Upper lobe of right lung (tissue), 1 donor: ENCODE data around the gene IL1RL1. TPM values are rescaled to one million over a fixed set of nuclear protein-coding genes. Genes with fewer than 3 reads are reported as not detected.

Experiments used
- ATAC-seq: fragments of 200-7000 bp; cut with Tn5 transposase; one replicate; pipeline ENCODE4 v1.9.1; 2020; ENCODE audit warnings: mild to moderate bottlenecking, moderate library complexity
- DNase-seq: peaks from one replicate; pipeline ENCODE4 v3.0.0-alpha.2; 2020
- H3K27ac ChIP-seq: fragments of 200-600 bp; one replicate; pipeline ENCODE4 v1.8.0; 2022
- H3K27me3 ChIP-seq: fragments of 200-600 bp; one replicate; pipeline ENCODE4 v1.8.0; 2022; ENCODE audit warnings: mild to moderate bottlenecking
- H3K36me3 ChIP-seq: fragments of 200-600 bp; one replicate; pipeline ENCODE4 v1.8.0; 2022
- H3K4me1 ChIP-seq: fragments of 200-600 bp; one replicate; pipeline ENCODE4 v1.8.0; 2022
- H3K4me3 ChIP-seq: fragments of 200-600 bp; one replicate; pipeline ENCODE4 v1.8.0; 2022; ENCODE audit warnings: mild to moderate bottlenecking
- H3K9me3 ChIP-seq: fragments of 200-600 bp; one replicate; pipeline ENCODE4 v1.8.0; 2022
- intact Hi-C: fragments of 100-400 bp; cut with DNase I; formaldehyde crosslinking; loops from one replicate; pipeline ENCODE4 v1.11.0; 2022
- total RNA-seq: library from RNA; stranded (reverse); fragmentation: NEBNext Ultra II Directional; extraction: Animal tissue kit (Norgen Biotek cat#: 25700); gene quantifications from one replicate; pipeline ENCODE4 v1.2.1, GENCODE V29; 2021
- TF ChIP-seq, protein P1 (sequence below): fragments of 200-600 bp; IDR thresholded peaks from one replicate; pipeline ENCODE4 v1.8.0; 2022; ENCODE audit warnings: antibody characterized with exemption
- donor health status: DM: no; HTN: yes; CAD: no; lungs with severe emphysema.

Gene IL1RL1
- total RNA-seq, 1 donor from 2014 or later = 46.5 TPM

DNA sequence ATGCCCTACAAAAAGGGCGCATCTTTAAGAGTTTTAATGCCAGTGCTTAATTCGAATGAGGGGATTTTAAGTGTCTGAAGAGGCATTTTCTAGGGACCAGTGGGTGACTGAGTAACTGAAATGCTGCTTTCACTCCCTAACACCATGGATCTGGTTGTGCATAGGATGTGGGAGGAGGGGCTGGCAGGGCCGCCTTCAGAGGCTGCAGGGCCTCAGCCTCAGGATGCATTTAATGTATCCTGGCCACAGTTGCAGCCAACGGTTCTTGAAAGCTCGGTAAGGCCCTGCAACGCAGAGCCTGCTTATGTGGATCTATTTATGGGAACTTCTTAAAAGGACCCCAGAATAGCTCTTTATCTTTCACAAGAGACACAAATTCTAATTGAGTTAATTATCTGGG lies 85.8 kb downstream of the IL1RL1 start:
- Histone ChIP-seq H3K9me3 (no peaks in the 10 kb centered on the region), H3K4me1 (no peaks in the 10 kb centered on the region), H3K27me3 (no peaks in the 10 kb centered on the region), H3K27ac (no peak overlapping the region), H3K4me3 (no peak overlapping the region), H3K36me3 (no peaks in the 10 kb centered on the region)
- DNase-seq (no peak), ATAC-seq (no peak)
- intact Hi-C loops = no loop called here
- TF ChIP-seq, protein P1, sequence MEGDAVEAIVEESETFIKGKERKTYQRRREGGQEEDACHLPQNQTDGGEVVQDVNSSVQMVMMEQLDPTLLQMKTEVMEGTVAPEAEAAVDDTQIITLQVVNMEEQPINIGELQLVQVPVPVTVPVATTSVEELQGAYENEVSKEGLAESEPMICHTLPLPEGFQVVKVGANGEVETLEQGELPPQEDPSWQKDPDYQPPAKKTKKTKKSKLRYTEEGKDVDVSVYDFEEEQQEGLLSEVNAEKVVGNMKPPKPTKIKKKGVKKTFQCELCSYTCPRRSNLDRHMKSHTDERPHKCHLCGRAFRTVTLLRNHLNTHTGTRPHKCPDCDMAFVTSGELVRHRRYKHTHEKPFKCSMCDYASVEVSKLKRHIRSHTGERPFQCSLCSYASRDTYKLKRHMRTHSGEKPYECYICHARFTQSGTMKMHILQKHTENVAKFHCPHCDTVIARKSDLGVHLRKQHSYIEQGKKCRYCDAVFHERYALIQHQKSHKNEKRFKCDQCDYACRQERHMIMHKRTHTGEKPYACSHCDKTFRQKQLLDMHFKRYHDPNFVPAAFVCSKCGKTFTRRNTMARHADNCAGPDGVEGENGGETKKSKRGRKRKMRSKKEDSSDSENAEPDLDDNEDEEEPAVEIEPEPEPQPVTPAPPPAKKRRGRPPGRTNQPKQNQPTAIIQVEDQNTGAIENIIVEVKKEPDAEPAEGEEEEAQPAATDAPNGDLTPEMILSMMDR = no peak

DNA sequence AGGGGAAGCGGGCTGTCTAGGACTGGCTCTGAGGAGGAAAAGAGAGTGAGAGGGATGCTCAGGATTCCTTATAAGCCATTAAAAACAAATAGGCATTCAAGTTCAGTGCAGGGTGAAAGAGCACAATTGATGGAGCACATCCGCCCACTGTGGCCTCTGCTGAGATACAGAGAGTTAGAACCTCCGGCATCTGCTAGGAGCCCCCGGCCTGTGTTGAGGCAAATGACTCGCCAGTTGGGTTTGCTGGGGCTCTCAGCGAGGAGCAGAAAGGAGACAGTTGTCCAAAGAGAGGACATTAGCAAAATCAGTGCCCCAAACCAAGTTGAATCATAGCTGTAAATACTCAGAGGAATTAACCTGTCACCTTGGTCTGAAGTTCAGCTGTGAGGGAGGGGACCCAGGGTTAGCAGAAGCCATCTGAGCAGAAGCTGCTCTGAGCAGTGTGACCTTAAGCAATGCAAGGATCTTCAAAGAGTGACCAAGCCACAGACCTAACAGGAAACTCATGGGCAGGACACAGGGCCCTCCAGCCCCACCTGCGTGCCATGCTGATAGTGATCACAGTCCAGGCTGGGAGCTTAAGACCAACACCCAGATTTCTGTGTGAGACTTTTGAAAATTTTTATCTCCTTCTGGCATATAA lies 88.3 kb downstream of the IL1RL1 start:
- Histone ChIP-seq H3K27me3 (no peaks in the 10 kb centered on the region), H3K9me3 (no peaks in the 10 kb centered on the region), H3K27ac (no peak overlapping the region), H3K4me3 (no peak overlapping the region), H3K4me1 (no peaks in the 10 kb centered on the region), H3K36me3 (no peaks in the 10 kb centered on the region)
- DNase-seq (no peak), ATAC-seq (peak; percentile 19)
- intact Hi-C loops = no loop called here
- TF ChIP-seq, protein P1 = no peak

DNA sequence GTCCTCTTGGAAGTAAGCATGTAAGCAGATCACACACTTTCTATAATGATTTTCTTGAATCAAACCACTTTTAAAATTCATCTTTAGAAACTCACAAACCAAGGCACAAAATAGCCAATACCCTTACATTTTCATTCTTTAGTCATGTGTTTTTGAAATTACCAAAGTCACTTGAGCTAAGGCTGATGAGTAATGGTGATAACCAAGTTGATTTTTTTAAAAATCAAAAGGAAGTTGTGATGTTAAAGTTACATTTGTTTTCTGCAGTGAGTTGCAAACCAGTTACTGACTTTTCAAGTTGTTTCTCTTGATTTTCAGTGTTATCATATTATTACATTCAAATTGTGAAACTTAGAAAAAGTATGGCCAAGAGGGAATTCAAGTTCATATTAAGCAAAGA lies 90.1 kb downstream of the IL1RL1 start:
- Histone ChIP-seq H3K4me1 (no peaks in the 10 kb centered on the region), H3K27me3 (no peaks in the 10 kb centered on the region), H3K4me3 (no peak overlapping the region), H3K27ac (no peak overlapping the region), H3K9me3 (no peaks in the 10 kb centered on the region), H3K36me3 (no peaks in the 10 kb centered on the region)
- DNase-seq (no peak), ATAC-seq (no peak)
- TF ChIP-seq, protein P1 = no peak
- intact Hi-C loops = no loop called here

Other genes with a start within 250 kb of the IL1RL1 start
- 196 TPM for gene IL1R1, start 168.8 kb upstream of the IL1RL1 start, total RNA-seq
- gene IL1RL2, start 124.5 kb upstream of the IL1RL1 start, total RNA-seq = 0.58 TPM
- gene IL18R1, start 44.2 kb downstream of the IL1RL1 start, total RNA-seq = 26.5 TPM
- 4.9 TPM for gene IL18RAP, start 111.6 kb downstream of the IL1RL1 start, total RNA-seq
- not detected for gene SLC9A4, start 161.7 kb downstream of the IL1RL1 start, total RNA-seq